GM18508 (cell line): ENCODE results near the gene KCTD20.

ENCODE experiments used
- ATAC-seq: cut with Tn5 transposase; IDR thresholded peaks from one replicate; pipeline ENCODE4 v1.9.1; 2021; ENCODE audit warnings: moderate number of reproducible peaks; ENCODE audit not compliant: insufficient read depth, unreplicated experiment

The KCTD20 gene

GRCh38 chr6:36523936-36524499 is 81.2 kb downstream of the KCTD20 start:
- no peak for ATAC-seq

- no peak for ATAC-seq
Observed at GRCh38 chr6:36524871-36525270, 82.1 kb downstream of the KCTD20 start.

GRCh38 chr6:36525346-36525745 is 82.5 kb downstream of the KCTD20 start:
- ATAC-seq: no peak

- no peak for ATAC-seq
Observed at GRCh38 chr6:36526066-36526465, 83.3 kb downstream of the KCTD20 start.

- no peak for ATAC-seq
Observed at GRCh38 chr6:36533321-36533720, 90.5 kb downstream of the KCTD20 start.

GRCh38 chr6:36536873-36537547 is 94.2 kb downstream of the KCTD20 start:
- ATAC-seq: no peak

- no peak for ATAC-seq
Observed at GRCh38 chr6:36539814-36540568, 97.2 kb downstream of the KCTD20 start.
